Activated T-helper 1 cell treated with Interleukin-2 at 50 U/mL for 16 hours (primary cell): ENCODE measurements around the gene RPS6KC1.
"Not testable (repeated sequence)": the region's sequence is repeated elsewhere in the genome, so short reads cannot be mapped to it uniquely, and the experiment has no call there.

ENCODE experiments used
- DNase-seq: peaks from one replicate; pipeline ENCODE4 v3.0.0-alpha.2; 2020; ENCODE audit warnings: low read depth

Gene RPS6KC1

GRCh38 chr1:213054733-213055591, 3.9 kb downstream of the RPS6KC1 start:
- DNase-seq: no peak

GRCh38 chr1:213055767-213056166, 4.7 kb downstream of the RPS6KC1 start:
- DNase-seq: no peak

- DNase-seq: no peak
Measured at GRCh38 chr1:213057264-213058059, 6.4 kb downstream of the RPS6KC1 start.

- DNase-seq: no peak
Measured at GRCh38 chr1:213060836-213061235, 9.8 kb downstream of the RPS6KC1 start.

GRCh38 chr1:213061263-213061662, 10.2 kb downstream of the RPS6KC1 start:
- DNase-seq: no peak

GRCh38 chr1:213065800-213066199, 14.8 kb downstream of the RPS6KC1 start:
- no peak for DNase-seq

GRCh38 chr1:213066363-213066762, 15.3 kb downstream of the RPS6KC1 start:
- DNase-seq: no peak

- no peak for DNase-seq
Measured at GRCh38 chr1:213067352-213067751, 16.3 kb downstream of the RPS6KC1 start.

- DNase-seq: no peak
Measured at GRCh38 chr1:213070406-213070805, 19.4 kb downstream of the RPS6KC1 start.

GRCh38 chr1:213075725-213076124, 24.7 kb downstream of the RPS6KC1 start:
- DNase-seq: no peak

- no peak for DNase-seq
Measured at GRCh38 chr1:213082420-213083111, 31.5 kb downstream of the RPS6KC1 start.

- no peak for DNase-seq
Measured at GRCh38 chr1:213083112-213083445, 32.0 kb downstream of the RPS6KC1 start.

- DNase-seq: no peak
Measured at GRCh38 chr1:213087911-213088310, 36.9 kb downstream of the RPS6KC1 start.

GRCh38 chr1:213089924-213090677, 39.1 kb downstream of the RPS6KC1 start:
- no peak for DNase-seq

- DNase-seq: no peak
Measured at GRCh38 chr1:213094446-213094845, 43.4 kb downstream of the RPS6KC1 start.

GRCh38 chr1:213095467-213095866, 44.4 kb downstream of the RPS6KC1 start:
- DNase-seq: no peak

- no peak for DNase-seq
Measured at GRCh38 chr1:213099682-213100399, 48.8 kb downstream of the RPS6KC1 start.

- not testable (repeated sequence) for DNase-seq
Measured at GRCh38 chr1:213100565-213100964, 49.5 kb downstream of the RPS6KC1 start.

GRCh38 chr1:213103377-213104306, 52.6 kb downstream of the RPS6KC1 start:
- no peak for DNase-seq

- DNase-seq: no peak
Measured at GRCh38 chr1:213104604-213105003, 53.6 kb downstream of the RPS6KC1 start.
